Smooth muscle cell (in vitro differentiated cells): ENCODE results near the gene CTU1. TPM values are rescaled to one million over a fixed set of nuclear protein-coding genes. Genes with fewer than 3 reads are reported as not detected.

Experiments
- DNase-seq: peaks from one replicate; lab custom pipeline; 2025; ENCODE audit not compliant: unreplicated experiment; lab: John Stamatoyannopoulos, UW
- H2AFZ ChIP-seq: fragments of 200-600 bp; sonication (generic); 2 replicates; pipeline ENCODE4 v1.6.0; 2016; ENCODE audit warnings: antibody characterized with exemption, low read depth, mild to moderate bottlenecking
- H3F3A ChIP-seq: fragments of 200-600 bp; sonication (generic); 2 replicates; pipeline ENCODE4 v1.6.0; 2017; ENCODE audit warnings: antibody characterized with exemption, low read depth
- H3K27ac ChIP-seq: fragments of 200-600 bp; sonication (generic); 2 replicates; pipeline ENCODE4 v1.5.1; 2016; ENCODE audit warnings: low read depth, mild to moderate bottlenecking
- H3K27me3 ChIP-seq: fragments of 200-600 bp; sonication (generic); 2 replicates; pipeline ENCODE4 v1.6.1; 2016; ENCODE audit warnings: low read depth, mild to moderate bottlenecking
- H3K36me3 ChIP-seq: fragments of 200-600 bp; sonication (generic); 2 replicates; pipeline ENCODE4 v1.5.1; 2016; ENCODE audit warnings: low read depth
- H3K4me1 ChIP-seq: fragments of 200-600 bp; sonication (generic); 2 replicates; pipeline ENCODE4 v1.5.1; 2016; ENCODE audit warnings: low read depth
- H3K4me2 ChIP-seq: fragments of 200-600 bp; sonication (generic); 2 replicates; pipeline ENCODE4 v1.6.0; 2016; ENCODE audit warnings: mild to moderate bottlenecking
- H3K4me3 ChIP-seq: fragments of 200-600 bp; sonication (generic); 2 replicates; pipeline ENCODE4 v1.5.1; 2016; ENCODE audit warnings: mild to moderate bottlenecking
- H3K79me2 ChIP-seq: fragments of 200-600 bp; sonication (generic); 2 replicates; pipeline ENCODE4 v1.6.0; 2016; ENCODE audit warnings: low read depth, mild to moderate bottlenecking
- H3K9ac ChIP-seq: fragments of 200-600 bp; sonication (generic); 2 replicates; pipeline ENCODE4 v1.6.0; 2016; ENCODE audit warnings: low read depth
- H3K9me3 ChIP-seq: fragments of 200-600 bp; sonication (generic); replicated peaks from 2 replicates; pipeline ENCODE4 v1.5.1; 2016; ENCODE audit warnings: low read depth
- H4K20me1 ChIP-seq: fragments of 200-600 bp; sonication (generic); 2 replicates; pipeline ENCODE4 v1.6.0; 2016; ENCODE audit warnings: low read depth
- CTCF ChIP-seq: fragments of 200-600 bp; sonication (generic); IDR thresholded peaks from 2 replicates; pipeline ENCODE4 v1.5.1; 2017; ENCODE audit warnings: borderline replicate concordance, mild to moderate bottlenecking, antibody characterized with exemption; ENCODE audit not compliant: insufficient read depth, poor library complexity, severe bottlenecking
- WGBS: methylation state at CpG from one replicate; pipeline ENCODE4 v1.1.7; 2016; ENCODE audit warnings: low lambda C conversion rate; 5-methylcytosine and 5-hydroxymethylcytosine counted together
- polyA plus RNA-seq: library from polyadenylated mRNA; unstranded; fragments of >200 nt; fragmentation: Nextera tagmentation; extraction: Ambion mirVana; gene quantifications from 2 replicates; pipeline ENCODE4 v1.2.1, GENCODE V29; 2016
- total RNA-seq: library from RNA; depleted of rRNA; stranded (reverse); fragments of >200 nt; gene quantifications from 2 replicates; pipeline ENCODE4 v1.2.3, GENCODE V29; 2014

CTU1 gene
- total and polyA plus RNA-seq, 2 experiments from 2014 or later: 4.7 to 9.8 TPM

DNA sequence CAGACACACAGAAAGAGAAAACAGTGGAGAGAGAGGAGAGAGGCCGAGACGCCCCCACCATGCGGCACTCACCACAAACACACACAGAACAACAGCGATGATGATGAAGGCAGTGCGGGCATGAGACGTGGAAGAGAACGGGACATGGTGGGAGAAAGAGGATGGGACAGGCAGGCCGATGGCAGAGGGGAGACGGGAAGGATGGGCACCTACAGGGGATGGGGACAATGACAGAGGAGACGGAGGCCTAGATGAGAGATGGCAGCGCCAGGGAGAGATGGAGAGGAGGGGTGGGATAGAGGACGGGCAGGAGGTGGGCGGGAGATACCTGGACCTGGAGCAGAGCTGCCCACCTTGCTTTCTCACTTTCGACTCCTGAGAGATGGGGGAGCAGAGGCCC is 24.4 kb downstream of the CTU1 start:
- WGBS: 89% methylated on average over 14 of the region's 14 CpGs
- no peak for TF ChIP-seq CTCF
- DNase-seq: no peak

GRCh38 chr19:51083181-51083580 is 25.0 kb downstream of the CTU1 start:
- Histone ChIP-seq H2AFZ (no peak overlapping the region), H3K4me3 (no peak overlapping the region), H4K20me1 (no peaks in the 10 kb centered on the region), H3K27ac (no peak overlapping the region), H3K9me3 (no peaks in the 10 kb centered on the region), H3F3A (no peaks in the 10 kb centered on the region), H3K79me2 (no peaks in the 10 kb centered on the region), H3K4me1 (no peaks in the 10 kb centered on the region), H3K9ac (no peak overlapping the region), H3K36me3 (no peaks in the 10 kb centered on the region), H3K27me3 (peaks cover 14% of the 10 kb centered on the region), H3K4me2 (no peak overlapping the region)
- DNase-seq: no peak
- 40% methylated on average over 3 of the region's 4 CpGs for WGBS
- TF ChIP-seq CTCF: no peak

More for the DNA sequence above, 24.4 kb downstream of the CTU1 start:
- Histone ChIP-seq H3K36me3 (no peaks in the 10 kb centered on the region), H3K9me3 (no peaks in the 10 kb centered on the region), H4K20me1 (no peaks in the 10 kb centered on the region), H3K4me1 (no peaks in the 10 kb centered on the region), H3K4me2 (no peak overlapping the region), H3K9ac (no peak overlapping the region), H3K27me3 (peaks cover 14% of the 10 kb centered on the region), H3K27ac (no peak overlapping the region), H3K79me2 (no peaks in the 10 kb centered on the region), H3K4me3 (no peak overlapping the region), H2AFZ (no peak overlapping the region), H3F3A (no peaks in the 10 kb centered on the region)

- Histone ChIP-seq H3K27ac (no peak within 1 kb of the TSS), H3K27me3 (peaks cover 14% of the 10 kb centered on the region), H3K4me3 (no peak within 1 kb of the TSS), H3K36me3 (no peaks in the 10 kb centered on the region), H3F3A (no peaks in the 10 kb centered on the region), H3K4me1 (no peaks in the 10 kb centered on the region), H3K4me2 (no peak within 1 kb of the TSS), H3K9ac (no peak within 1 kb of the TSS), H2AFZ (no peak within 1 kb of the TSS), H3K9me3 (no peaks in the 10 kb centered on the region), H4K20me1 (no peaks in the 10 kb centered on the region), H3K79me2 (no peaks in the 10 kb centered on the region)
- TF ChIP-seq CTCF: no peak
- DNase-seq: no peak
- 66% methylated on average over 7 of the region's 7 CpGs for WGBS
Measured at GRCh38 chr19:51082611-51083010, 25.6 kb downstream of the CTU1 start, which contains the start of gene KLK14. KLK14 (minus strand) TSS chr19:51082887; CDS start chr19:51082614, 273 bp downstream.

DNA sequence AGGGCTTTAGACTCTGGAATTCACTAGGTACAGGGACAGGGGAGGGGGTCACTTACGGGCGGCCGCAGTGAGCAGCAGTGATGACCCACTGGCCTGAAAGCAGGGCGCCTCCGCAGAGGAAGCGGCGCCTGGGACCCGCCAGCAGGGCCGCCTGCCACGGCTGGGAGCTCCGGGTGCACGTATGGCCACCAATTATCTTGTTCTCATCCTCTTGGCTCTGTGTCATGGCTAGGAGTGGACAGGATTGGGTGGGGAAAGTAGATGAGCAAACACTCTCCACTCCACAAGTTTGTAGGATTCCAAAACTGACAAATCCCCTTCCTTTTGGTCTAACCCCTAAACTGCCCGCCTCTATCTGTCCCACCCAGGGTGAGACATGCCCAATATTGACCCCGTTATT is 26.7 kb downstream of the CTU1 start:
- no peak for TF ChIP-seq CTCF

More for the DNA sequence above, 26.7 kb downstream of the CTU1 start:
- Histone ChIP-seq H3K27ac (no peak overlapping the region), H3K79me2 (no peaks in the 10 kb centered on the region), H2AFZ (no peak overlapping the region), H3F3A (no peaks in the 10 kb centered on the region), H3K4me2 (no peak overlapping the region), H3K27me3 (peaks cover 14% of the 10 kb centered on the region), H3K4me1 (no peaks in the 10 kb centered on the region), H3K9me3 (no peaks in the 10 kb centered on the region), H3K36me3 (no peaks in the 10 kb centered on the region), H4K20me1 (no peaks in the 10 kb centered on the region), H3K4me3 (no peak overlapping the region), H3K9ac (no peak overlapping the region)
- 91% methylated on average over 14 of the region's 14 CpGs for WGBS
- no peak for DNase-seq
